GM13977 (cell line): ENCODE results near the gene CELF5.
"Not testable (repeated sequence)": the region's sequence is repeated elsewhere in the genome, so short reads cannot be mapped to it uniquely, and the experiment has no call there.

ENCODE experiments used
- DNase-seq: peaks from one replicate; pipeline ENCODE4 v3.0.0; 2012; ENCODE audit warnings: low spot score
- in situ Hi-C: fragments of 300-500 bp; cut with MboI; formaldehyde crosslinking; loops from one replicate; pipeline ENCODE4 v1.12.0; 2022; ENCODE audit warnings: low sequenced_read_pairs, low pct_unique_long_range_greater_than_20kb, mixed read lengths, inconsistent platforms; ENCODE audit not compliant: unreplicated experiment
- TF ChIP-seq, protein P1 (sequence below): IDR thresholded peaks from 2 replicates; pipeline ENCODE4 v1.5.1; 2012; ENCODE audit warnings: mild to moderate bottlenecking, control low read depth; ENCODE audit not compliant: insufficient read depth; ENCODE audit errors: extremely low read depth, missing control alignments

CELF5 gene

DNA sequence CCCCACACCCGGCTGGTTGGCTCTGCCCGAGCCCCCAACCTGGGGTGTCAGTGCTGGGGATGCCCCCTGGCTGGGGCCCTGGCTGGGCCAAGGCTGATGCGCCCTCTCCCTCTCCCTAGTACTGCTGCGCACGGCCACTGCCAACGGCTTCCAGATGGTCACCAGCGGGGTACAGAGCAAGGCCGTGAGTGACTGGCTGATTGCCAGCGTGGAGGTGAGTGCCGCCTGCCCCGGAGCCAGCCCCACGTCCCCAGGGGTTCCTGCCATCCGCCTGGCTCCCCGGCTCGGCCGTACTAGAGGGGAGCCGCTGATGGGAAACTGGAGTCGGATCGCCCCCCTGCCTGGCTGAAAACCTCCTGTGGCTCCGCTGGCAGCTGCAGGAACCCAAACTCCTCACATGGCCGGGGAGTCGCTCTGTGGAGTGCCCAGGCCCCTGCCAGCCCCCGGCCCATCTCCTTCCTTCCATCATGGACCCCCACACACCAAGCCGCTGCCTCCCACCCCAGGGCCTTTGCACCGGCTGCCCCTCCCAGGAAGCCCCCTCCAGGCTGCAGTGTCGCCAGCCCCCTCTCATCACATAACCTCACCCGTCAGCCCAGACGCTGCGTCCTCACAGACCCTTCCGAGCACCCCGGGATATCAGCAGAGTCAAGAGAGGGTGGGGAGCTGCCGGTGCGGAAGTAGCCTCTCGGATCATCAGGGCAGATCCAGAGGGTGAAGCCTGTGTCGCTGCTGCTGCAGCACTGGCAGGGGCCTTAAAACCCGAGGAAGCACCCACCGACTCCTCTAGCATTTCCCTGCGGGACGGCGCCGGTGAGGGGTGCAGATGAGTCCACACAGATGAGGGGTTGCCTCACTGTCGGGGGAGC, 28.2 kb upstream of the CELF5 start:
- in situ Hi-C loops: no loop called here
- DNase-seq: no peak
- TF ChIP-seq, protein P1, sequence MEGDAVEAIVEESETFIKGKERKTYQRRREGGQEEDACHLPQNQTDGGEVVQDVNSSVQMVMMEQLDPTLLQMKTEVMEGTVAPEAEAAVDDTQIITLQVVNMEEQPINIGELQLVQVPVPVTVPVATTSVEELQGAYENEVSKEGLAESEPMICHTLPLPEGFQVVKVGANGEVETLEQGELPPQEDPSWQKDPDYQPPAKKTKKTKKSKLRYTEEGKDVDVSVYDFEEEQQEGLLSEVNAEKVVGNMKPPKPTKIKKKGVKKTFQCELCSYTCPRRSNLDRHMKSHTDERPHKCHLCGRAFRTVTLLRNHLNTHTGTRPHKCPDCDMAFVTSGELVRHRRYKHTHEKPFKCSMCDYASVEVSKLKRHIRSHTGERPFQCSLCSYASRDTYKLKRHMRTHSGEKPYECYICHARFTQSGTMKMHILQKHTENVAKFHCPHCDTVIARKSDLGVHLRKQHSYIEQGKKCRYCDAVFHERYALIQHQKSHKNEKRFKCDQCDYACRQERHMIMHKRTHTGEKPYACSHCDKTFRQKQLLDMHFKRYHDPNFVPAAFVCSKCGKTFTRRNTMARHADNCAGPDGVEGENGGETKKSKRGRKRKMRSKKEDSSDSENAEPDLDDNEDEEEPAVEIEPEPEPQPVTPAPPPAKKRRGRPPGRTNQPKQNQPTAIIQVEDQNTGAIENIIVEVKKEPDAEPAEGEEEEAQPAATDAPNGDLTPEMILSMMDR: no peak

DNA sequence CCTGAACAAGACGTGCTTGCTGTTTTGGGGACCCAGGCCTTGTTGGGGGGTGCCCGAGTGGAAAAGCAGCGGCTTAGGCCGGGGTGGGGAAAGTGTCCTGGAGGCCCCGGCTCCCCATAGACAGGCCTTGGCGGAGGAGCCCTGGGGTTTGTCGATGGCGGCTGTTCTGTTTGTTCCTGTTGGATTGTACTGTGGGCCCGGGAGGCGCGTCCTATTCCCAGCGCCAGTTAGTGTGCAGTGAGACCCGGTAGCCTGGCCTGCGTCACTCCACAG, 27.6 kb upstream of the CELF5 start:
- TF ChIP-seq, protein P1: no peak
- in situ Hi-C loops: no loop called here
- no peak for DNase-seq

DNA sequence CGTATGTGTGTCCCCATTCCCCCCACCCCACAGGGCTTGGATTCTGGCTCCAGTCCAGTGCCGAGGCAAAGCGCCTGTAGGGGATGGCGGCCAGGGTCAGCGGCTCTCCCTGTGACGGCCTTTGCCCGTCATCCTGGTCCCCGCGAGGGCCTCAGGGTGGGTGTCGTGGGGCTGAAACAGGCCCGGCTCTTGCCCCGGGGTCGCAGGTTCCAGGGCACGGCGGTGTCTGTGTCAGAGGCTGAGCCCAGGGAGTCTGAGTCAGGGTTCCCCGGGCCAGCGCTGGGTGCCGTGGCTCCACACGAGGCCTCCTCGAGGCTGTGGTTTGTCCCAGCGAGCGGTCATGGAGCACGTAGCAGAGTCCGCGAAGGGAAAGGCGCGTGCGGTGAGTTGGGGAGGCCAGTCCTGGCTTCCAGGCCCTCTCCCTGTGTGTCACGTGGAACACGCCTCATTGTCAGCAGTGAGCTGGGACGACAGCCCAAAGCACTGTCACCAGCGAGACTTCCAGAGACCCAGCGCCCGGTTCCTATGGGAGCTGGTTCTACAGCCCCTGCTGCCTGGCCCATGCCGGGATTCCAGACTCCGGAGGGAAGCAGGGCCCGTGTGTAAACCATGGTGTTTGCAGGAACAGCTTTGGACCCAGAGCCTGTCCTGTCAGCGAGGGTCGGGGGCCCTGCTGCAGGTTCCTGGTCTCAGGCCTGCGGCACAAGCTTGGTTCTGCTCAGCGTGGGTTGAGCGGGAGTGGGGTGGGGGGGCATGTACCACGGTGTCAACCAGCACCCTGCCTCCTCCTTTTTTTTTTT, 25.4 kb upstream of the CELF5 start:
- TF ChIP-seq, protein P1: no peak
- in situ Hi-C loops: no loop called here

DNA sequence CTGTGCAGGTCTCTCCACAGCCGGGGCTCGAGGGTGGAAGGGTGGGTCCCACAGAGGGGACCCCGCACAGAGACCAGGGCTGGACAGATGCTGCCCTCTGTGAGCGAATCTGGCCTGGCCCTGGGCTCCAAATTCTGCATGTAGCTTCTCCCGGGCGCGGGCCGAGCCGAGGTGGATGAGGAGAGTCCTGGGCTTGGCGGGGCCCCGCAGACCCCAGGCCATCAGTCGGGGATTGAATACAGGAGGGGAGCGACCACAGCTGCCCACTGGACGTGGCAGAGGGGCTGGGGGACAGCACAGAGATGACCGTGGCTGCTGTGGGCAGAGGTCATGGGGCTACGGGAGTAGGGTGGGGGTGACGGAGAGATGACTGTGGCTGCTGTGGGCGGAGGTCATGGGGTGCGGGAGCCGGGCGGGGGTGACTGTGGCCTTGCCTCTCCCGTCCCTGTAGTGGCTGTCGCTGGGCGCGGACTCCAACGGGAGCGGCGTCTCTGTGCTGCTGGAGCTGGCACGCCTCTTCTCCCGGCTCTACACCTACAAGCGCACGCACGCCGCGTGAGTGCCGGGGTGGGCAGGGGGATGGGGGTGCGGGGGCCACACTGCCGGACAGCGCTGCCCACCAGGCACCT, 23.3 kb upstream of the CELF5 start:
- in situ Hi-C loops: no loop called here
- TF ChIP-seq, protein P1: no peak
- no peak for DNase-seq

More for the DNA sequence above, 25.4 kb upstream of the CELF5 start:
- no peak for DNase-seq

DNA sequence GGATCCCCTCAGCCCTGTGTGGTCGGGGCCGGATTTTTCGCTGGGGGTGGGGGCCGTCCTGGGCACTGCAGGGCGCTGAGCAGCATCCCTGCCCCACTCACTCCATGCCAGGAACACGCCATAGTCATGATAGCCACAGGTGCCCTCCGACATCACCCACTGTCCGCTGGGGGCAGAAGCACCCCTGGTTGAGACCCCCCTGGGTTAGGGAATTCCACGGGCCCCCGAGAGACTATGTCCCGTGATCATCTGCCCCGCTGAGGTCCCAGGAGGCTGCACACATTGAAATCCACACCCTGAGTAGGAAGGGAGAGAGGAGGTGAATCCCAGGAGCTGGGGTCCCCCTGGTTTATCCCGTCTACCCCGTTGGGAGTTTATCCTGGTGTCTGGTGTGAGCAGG, 22.6 kb upstream of the CELF5 start:
- DNase-seq: no peak
- TF ChIP-seq, protein P1: no peak
- in situ Hi-C loops: no loop called here

DNA sequence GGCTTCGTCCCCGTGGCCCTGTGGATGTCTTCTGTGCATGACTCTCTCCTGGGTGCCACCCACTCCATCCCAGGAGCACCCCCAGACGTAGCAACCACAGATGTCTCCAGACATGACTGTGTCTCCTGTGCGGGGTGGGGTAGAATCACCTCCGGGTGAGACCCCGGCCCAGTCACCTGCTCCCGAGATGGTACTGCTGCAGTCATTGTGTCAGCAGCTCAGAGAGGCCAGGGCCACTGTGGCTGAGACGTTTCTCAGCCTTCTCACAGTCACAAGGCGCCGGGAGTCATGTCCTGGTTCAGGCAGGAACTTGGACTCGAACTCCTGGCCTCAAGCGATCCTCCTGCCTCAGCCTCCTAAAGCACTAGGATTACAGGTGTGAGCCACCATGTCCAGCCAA, 22.1 kb upstream of the CELF5 start:
- in situ Hi-C loops: no loop called here
- no peak for DNase-seq
- TF ChIP-seq, protein P1: no peak

DNA sequence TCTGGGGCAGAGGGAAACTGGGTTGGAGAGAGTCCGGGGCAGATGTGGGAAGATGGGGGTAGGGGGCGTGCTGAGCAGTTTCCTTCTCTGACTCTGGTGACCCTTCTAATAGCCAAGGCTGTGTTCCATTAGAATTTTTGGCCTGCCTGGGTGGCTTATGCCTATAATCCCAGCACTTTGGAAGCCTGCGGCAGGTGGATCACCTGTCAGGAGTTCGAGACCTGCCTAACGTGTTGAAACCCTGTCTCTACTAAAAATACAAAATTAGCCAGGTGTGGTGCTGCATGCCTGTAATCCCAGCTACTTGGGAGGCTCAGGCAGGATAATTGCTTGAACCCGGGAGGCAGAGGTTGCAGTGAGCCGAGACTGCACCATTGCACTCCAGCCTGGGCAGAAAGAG, 21.6 kb upstream of the CELF5 start:
- in situ Hi-C loops, DNase-seq: not testable (repeated sequence)
